GM12865 (cell line): ENCODE data around the gene MRTFA.

ENCODE experiments used
- DNase-seq: peaks from one replicate; pipeline ENCODE4 v3.0.0; 2010; ENCODE audit warnings: low read depth
- H3K4me3 ChIP-seq: 2 replicates; pipeline ENCODE4 v1.5.1; 2011; ENCODE audit warnings: mild to moderate bottlenecking, low read depth, low read length, control low read depth
- CTCF ChIP-seq: IDR thresholded peaks from 2 replicates; pipeline ENCODE4 v1.5.1; 2011; ENCODE audit warnings: low read length, control low read depth, low read depth, inconsistent platforms; ENCODE audit not compliant: insufficient read depth; ENCODE audit errors: missing control alignments

The MRTFA gene

GRCh38 chr22:40368016-40368415 is 268.5 kb downstream of the MRTFA start:
- no peak for DNase-seq
- no peak for TF ChIP-seq CTCF
- H3K4me3 ChIP-seq: no peak overlapping the region

GRCh38 chr22:40367342-40367741 is 269.2 kb downstream of the MRTFA start:
- no peak overlapping the region for H3K4me3 ChIP-seq
- no peak for TF ChIP-seq CTCF
- no peak for DNase-seq

GRCh38 chr22:40366068-40366467 is 270.5 kb downstream of the MRTFA start:
- no peak for DNase-seq
- no peak for TF ChIP-seq CTCF
- H3K4me3 ChIP-seq: no peak overlapping the region

GRCh38 chr22:40364431-40364830 is 272.1 kb downstream of the MRTFA start:
- no peak for TF ChIP-seq CTCF
- H3K4me3 ChIP-seq: no peak overlapping the region
- no peak for DNase-seq

GRCh38 chr22:40363059-40363458 is 273.5 kb downstream of the MRTFA start:
- no peak for DNase-seq
- no peak for TF ChIP-seq CTCF
- H3K4me3 ChIP-seq: no peak overlapping the region

GRCh38 chr22:40361100-40361499 is 275.4 kb downstream of the MRTFA start:
- no peak for TF ChIP-seq CTCF
- no peak for DNase-seq

More at GRCh38 chr22:40361100-40361499, 275.4 kb downstream of the MRTFA start:
- H3K4me3 ChIP-seq: no peak overlapping the region
